Endothelial cell of umbilical vein (primary cell): ENCODE data around the gene PKD2.

ENCODE experiments used
- EZH2 ChIP-seq: IDR thresholded peaks from 2 replicates; pipeline ENCODE4 v1.6.1; 2012; ENCODE audit warnings: borderline replicate concordance, low read depth, mild to moderate bottlenecking, moderate library complexity, low read length, inconsistent platforms; ENCODE audit not compliant: severe bottlenecking
- POLR2A ChIP-seq: IDR thresholded peaks from 2 replicates; pipeline ENCODE4 v1.6.1; 2012; ENCODE audit warnings: low read depth, mild to moderate bottlenecking, control low read depth, low read length
- TF ChIP-seq, protein P1 (sequence below): IDR thresholded peaks from 2 replicates; pipeline ENCODE4 v1.6.1; 2011; ENCODE audit not compliant: insufficient read depth, insufficient read length
- TF ChIP-seq, protein P2 (sequence below), 2 donors: IDR thresholded peaks; 1 replicate in 1 of 2; 2 replicates in 1 of 2; pipeline ENCODE4 v1.5.1; 2011; ENCODE audit warnings: low read length in 2 of 2, mild to moderate bottlenecking in 2 of 2, moderate library complexity in 2 of 2, control low read depth in 1 of 2, inconsistent platforms in 1 of 2, low read depth in 1 of 2; ENCODE audit not compliant: insufficient read depth in 1 of 2; ENCODE audit errors: extremely low read depth in 1 of 2

DNA sequence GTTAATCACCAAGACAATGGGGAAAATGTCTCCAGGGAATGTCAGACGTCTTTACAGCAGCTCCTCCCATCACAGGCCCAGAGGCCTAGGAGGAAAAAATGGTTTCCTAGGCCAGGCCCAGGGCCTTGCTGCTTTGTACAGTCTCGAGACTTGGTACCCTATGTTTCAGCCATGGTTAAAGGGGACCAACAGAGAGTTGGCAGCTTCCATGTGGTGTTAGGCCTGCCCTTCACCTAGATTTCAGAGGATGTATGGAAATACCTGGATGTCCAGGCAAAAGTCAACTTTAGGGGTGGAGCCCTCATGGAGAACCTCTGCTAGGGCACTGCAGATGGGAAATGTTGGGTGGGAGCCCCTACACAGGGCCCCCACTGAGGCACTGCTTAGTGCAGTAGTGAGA, 112.5 kb downstream of the PKD2 start:
- TF ChIP-seq, protein P1, sequence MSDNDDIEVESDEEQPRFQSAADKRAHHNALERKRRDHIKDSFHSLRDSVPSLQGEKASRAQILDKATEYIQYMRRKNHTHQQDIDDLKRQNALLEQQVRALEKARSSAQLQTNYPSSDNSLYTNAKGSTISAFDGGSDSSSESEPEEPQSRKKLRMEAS, result no peak
- TF ChIP-seq POLR2A (no peak), EZH2 (no peak)
- TF ChIP-seq, protein P2, sequence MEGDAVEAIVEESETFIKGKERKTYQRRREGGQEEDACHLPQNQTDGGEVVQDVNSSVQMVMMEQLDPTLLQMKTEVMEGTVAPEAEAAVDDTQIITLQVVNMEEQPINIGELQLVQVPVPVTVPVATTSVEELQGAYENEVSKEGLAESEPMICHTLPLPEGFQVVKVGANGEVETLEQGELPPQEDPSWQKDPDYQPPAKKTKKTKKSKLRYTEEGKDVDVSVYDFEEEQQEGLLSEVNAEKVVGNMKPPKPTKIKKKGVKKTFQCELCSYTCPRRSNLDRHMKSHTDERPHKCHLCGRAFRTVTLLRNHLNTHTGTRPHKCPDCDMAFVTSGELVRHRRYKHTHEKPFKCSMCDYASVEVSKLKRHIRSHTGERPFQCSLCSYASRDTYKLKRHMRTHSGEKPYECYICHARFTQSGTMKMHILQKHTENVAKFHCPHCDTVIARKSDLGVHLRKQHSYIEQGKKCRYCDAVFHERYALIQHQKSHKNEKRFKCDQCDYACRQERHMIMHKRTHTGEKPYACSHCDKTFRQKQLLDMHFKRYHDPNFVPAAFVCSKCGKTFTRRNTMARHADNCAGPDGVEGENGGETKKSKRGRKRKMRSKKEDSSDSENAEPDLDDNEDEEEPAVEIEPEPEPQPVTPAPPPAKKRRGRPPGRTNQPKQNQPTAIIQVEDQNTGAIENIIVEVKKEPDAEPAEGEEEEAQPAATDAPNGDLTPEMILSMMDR (IDR thresholded peaks at IDR 0.05; ENCODE audit: extremely low read depth in 1 of 2, insufficient read depth in 1 of 2, low read depth in 1 of 2, low read length in 2 of 2), result no peak
